HG03354 (cell line): ENCODE measurements around the gene PTPA.
"Not testable (repeated sequence)": the region's sequence is repeated elsewhere in the genome, so short reads cannot be mapped to it uniquely, and the experiment has no call there.

Source experiments
- ATAC-seq: cut with Tn5 transposase; IDR thresholded peaks from one replicate; pipeline ENCODE4 v1.9.1; 2021; ENCODE audit warnings: mild to moderate bottlenecking; ENCODE audit not compliant: unreplicated experiment, poor library complexity, severe bottlenecking

Gene PTPA

GRCh38 chr9:129107651-129108050 is 3.6 kb upstream of the PTPA start:
- ATAC-seq, result no peak

GRCh38 chr9:129108083-129108804 is 3.0 kb upstream of the PTPA start:
- no peak for ATAC-seq

- no peak for ATAC-seq
Observed at GRCh38 chr9:129108805-129109536, 2.2 kb upstream of the PTPA start.

- ATAC-seq, result no peak
Observed at GRCh38 chr9:129109537-129109903, 1.7 kb upstream of the PTPA start.

GRCh38 chr9:129109952-129110739 is 1.1 kb upstream of the PTPA start:
- peak; percentile 2 for ATAC-seq

- peak; percentile 10 for ATAC-seq
Observed at GRCh38 chr9:129111528-129112151, 425 bp downstream of the PTPA start.

- not testable (repeated sequence) for ATAC-seq
Observed at GRCh38 chr9:129112526-129112925, 1.3 kb downstream of the PTPA start.

- no peak for ATAC-seq
Observed at GRCh38 chr9:129113645-129114304, 2.6 kb downstream of the PTPA start.

GRCh38 chr9:129118799-129119198 is 7.6 kb downstream of the PTPA start:
- ATAC-seq, result no peak

GRCh38 chr9:129121483-129121882 is 10.3 kb downstream of the PTPA start:
- no peak for ATAC-seq

- ATAC-seq, result no peak
Observed at GRCh38 chr9:129122133-129122532, 10.9 kb downstream of the PTPA start.

GRCh38 chr9:129122976-129123375 is 11.8 kb downstream of the PTPA start:
- ATAC-seq, result not testable (repeated sequence)

GRCh38 chr9:129124506-129125069 is 13.4 kb downstream of the PTPA start:
- ATAC-seq, result no peak

- no peak for ATAC-seq
Observed at GRCh38 chr9:129125478-129125877, 14.3 kb downstream of the PTPA start.

GRCh38 chr9:129126749-129127618 is 15.8 kb downstream of the PTPA start:
- ATAC-seq, result no peak

- ATAC-seq, result no peak
Observed at GRCh38 chr9:129128689-129129088, 17.5 kb downstream of the PTPA start.

GRCh38 chr9:129130271-129130670 is 19.1 kb downstream of the PTPA start:
- not testable (repeated sequence) for ATAC-seq

- no peak for ATAC-seq
Observed at GRCh38 chr9:129130791-129131190, 19.6 kb downstream of the PTPA start.
